T-helper 2 cell (primary cell): ENCODE data around the gene INF2.
A peak's percentile ranks its signal among the peaks of the same experiment; 100 is the strongest.

Source experiments
- DNase-seq, 5 experiments: peaks; one replicate each; pipeline versions ENCODE4 v3.0.0 to v3.0.0-alpha.2; 2012 to 2022

Gene INF2

GRCh38 chr14:104735830-104736642 is 46.6 kb downstream of the INF2 start:
- no peak for DNase-seq

DNA sequence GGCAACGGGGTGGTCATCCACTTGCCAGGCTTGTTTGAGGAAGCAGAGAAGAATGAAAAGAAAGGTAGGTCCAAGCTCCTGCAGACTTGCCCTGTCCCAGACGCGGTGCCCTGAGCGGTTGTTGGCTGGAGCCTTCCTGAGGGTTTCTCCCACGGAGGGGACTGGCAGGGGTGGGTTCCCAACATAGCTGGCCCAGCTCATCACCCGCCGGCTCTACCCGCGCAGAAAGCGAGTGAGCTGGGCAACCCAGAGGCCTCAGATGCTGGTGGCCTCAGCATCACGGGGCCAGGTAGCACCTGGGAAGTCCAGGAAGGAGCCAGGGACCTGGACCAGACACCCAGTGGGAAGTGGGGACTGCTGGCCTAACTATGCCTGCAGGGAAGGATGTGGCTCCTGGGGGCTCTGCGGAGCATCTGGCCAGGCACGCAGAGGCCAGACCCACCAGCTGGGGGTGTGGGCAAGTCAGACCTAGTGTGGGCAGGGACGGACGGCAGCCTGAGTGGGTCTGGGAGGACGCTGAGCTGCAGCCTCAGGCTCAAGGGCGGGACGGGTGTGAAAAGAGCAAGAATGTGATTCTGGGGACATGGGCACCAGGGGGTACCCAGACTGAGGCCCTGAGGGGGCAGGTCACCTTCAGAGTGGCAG is 49.1 kb downstream of the INF2 start:
- no peak for DNase-seq

DNA sequence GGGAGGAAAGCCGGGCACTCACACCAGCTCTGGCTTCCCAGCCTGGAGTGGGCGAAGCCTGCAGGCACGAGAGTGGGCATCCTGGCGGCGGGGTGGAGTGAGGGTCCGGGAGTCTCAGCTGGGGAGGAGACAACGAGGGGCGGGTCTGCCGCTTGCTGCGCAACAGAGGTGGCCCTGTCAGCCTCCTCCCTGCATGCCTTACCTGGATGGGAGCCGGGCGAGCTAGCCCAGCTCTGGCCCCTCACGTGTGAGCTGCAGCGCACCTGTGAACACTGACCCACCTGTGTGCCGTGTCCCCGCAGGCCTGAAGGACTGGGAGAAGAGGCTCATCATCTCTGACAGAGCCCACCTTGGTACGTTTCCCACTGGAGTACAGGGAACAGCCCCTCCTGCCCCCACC is 49.6 kb downstream of the INF2 start:
- no peak for DNase-seq

DNA sequence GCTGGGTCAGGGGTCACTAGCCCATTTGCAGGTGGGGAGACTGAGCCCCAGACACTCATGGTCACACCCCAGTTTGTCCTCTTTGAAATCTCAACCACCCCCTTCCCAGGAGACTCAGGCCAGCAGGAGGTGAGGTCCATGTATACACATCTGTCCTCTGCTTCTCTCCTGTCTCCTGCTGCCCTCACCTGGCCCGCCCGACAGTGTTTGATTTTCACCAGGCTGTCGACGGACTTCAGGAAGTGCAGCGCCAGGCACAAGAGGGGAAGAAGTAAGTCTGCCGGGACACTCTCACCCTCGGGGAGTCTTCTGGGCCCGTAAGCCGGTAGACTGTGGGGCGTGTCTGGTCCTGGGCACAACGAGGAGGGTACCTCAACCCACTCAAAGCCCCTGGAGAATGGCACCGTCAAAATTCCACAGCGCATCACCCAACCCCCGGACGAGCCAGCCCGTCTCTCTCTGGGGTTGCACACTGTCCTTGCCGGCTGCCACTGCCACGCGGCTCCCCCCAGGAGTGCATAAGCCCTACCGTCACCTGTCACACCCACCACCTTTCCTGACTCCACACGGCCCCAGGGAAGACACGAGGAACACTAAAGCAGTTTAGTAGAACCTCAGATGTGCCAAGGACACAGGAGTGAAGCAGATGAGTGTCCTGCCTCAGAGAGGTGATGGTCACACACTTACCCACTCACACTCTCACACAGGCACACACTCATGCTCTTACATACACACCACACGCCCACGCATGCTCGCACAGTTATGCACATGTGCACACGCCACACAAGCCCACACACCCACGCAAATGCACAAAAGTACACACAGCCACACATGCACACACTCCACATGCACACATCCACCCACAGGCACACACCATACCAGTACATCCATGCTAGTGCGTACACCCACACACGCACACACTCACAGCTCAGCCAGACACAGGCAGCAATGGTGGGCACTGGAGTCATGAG is 50.4 kb downstream of the INF2 start:
- no peak for DNase-seq

GRCh38 chr14:104741108-104741802 is 51.8 kb downstream of the INF2 start:
- no peak for DNase-seq

- no peak for DNase-seq
Measured at GRCh38 chr14:104741803-104742251, 52.4 kb downstream of the INF2 start.

DNA sequence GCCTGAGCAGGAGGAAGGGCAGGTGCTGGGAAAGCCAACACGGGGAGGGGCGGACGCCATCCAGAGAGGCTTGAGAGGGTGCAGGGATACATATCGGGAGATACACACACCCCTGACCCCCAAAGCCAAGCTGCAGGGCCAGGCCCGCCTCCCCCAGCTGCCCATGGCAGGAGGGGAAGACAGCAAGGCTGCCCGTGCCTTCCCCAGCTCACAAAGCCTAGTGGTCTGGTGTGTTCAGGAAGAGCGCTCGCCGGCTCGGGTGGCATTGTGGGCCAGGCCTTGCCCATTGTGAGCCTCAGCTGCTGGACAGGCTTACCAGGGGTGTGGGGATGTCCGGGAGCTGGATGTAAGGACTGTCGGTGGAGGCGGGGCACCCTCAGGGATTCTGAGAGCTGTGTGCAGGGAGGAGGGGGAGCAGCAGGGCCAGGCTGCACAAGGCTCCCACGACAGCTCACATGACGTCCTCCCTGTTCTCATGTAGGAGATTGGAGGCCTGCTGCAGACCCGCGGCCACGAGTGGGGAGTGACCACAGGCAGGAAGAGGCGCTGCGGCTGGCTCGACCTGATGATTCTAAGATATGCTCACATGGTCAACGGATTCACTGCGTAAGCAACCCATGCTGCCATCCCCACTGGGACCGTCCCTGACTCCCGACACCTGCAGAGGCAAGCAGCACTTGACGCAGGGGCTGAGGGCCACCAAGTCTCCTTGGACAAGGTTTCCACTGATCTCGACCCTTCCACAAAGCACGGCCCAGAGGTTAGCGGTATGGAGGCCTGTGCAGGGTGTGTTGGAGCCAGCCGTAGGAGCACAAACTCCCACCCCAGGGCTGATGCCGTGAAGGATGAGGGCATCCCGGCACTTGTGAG is 53.4 kb downstream of the INF2 start:
- no peak for DNase-seq

- DNase-seq: no peak
Measured at GRCh38 chr14:104743461-104744380, 54.3 kb downstream of the INF2 start.

- no peak for DNase-seq
Measured at GRCh38 chr14:104744484-104744883, 55.1 kb downstream of the INF2 start.

DNA sequence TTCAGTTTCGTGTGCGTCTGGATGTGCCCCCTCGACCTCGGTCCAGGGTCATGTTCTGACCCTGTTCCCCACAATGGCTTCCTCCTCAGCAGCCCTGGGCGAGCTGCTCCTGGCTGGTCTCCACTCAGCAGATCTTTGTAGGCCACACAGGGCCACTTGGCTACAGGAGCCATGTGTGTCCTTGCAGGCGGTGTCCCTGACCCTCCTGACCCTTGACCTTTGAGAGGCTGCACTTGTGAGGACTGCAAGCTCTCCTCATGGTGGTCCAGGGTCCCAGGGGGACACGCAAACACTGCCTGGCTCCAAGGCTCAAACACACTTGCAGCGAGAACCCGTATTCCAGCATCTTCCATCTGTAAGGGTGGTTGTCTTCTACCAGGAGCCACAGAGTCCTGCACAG is 56.0 kb downstream of the INF2 start:
- DNase-seq: no peak

GRCh38 chr14:104746071-104746545 is 56.7 kb downstream of the INF2 start:
- DNase-seq: peak in 1 of 5 experiments; percentile 79

DNA sequence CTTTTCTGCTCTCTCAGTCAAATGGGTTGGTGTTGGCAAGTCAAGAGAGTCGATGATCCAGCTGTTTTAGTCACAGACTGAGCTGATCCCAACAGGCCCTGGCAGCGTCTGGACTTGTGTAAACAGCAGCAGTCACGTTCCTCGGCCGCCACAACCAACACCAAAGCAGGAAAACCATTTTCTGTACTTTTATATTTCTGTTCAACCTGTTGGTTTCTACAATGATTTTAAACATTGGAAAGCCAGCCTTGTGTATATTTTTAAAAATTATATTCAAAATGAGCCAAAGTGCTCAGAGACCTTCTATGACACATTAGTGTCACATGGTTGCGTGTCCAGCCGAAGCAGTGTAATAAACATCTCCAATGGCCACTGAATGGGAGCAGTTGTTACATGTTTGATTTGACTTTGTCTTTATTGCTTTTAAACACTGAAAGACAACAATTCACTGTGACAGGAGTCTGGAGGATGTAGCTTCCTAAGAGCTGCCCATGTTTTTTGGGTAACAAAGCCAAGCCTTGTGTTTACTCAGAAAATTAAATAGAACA is 57.6 kb downstream of the INF2 start:
- DNase-seq: no peak

- no peak for DNase-seq
Measured at GRCh38 chr14:104747876-104748275, 58.5 kb downstream of the INF2 start.

- no peak for DNase-seq
Measured at GRCh38 chr14:104749111-104749649, 59.8 kb downstream of the INF2 start.

DNA sequence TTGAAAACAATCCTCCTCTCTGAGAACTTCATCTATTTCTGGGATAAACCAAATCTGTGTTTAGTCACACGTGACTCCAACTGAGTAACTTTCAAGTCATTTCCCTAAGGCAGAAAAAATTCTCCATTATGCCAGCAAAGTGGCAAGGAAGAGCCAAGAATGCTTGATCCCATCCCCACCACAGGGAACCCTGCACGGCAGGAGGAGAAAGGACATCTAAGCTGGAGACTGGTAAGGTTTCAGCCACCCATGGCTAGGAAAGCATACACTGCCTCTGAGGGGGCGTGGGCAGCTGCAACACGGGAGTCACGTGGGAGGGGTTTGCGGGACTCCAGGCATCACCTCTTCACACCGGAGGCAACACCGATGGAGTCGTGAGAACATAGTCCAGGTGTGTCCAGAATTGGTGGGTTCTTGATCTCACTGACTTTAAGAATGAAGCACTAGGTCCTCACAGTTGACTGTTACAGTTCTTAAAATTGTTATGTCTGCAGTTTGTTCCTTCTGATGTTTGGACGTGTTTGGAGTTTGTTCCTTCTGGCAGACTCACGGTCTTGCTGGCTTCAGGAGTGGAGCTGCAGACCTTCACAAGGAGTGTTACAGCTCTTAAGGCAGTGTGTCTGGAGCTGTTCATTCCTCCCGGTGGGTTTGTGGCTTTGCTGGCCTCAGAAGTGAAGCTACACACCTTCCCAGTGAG is 60.8 kb downstream of the INF2 start:
- DNase-seq: no peak

- DNase-seq: peak in 1 of 5 experiments; percentile 39
Measured at GRCh38 chr14:104750753-104751057, 61.3 kb downstream of the INF2 start.

DNA sequence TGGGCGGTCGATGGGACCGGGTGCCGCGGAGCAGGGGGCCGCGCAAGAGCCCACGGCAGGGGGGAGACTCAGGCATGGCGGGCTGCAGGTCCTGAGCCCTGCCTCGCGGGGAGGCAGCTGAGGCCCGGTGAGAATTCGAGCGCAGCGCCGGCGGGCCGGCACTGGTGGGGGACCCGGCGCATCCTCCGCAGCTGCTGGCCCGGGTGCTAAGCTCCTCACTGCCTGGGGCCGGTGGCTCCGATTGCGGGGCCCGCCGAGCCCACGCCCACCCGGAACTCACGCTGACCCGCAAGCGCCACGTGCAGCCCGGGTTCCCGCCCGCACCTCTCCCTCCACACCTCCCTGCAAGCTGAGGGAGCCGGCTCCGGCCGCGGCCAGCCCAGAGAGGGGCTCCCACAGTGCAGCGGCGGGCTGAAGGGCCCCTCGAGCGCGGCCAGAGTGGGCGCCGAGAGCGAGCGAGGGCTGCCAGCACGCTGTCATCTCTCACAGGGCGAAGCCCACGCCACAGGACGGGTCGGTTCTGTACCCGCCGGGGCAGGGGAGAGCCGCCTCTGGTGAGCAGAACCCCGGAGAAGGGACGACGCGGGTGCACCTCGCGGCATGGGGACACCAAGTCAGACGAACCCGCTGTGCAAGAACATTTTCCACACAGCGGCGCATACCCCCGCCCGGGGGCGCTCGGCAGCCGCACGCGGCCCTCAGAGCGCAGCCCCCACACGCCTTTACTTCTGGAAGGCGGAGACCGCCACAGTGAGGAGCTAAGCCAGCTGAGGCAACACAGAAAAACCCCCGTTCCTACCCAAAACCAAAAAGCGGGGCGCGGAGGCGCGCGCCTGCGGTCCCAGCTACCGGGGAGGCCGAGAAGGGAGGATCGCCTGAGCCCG is 62.4 kb downstream of the INF2 start:
- no peak for DNase-seq

DNA sequence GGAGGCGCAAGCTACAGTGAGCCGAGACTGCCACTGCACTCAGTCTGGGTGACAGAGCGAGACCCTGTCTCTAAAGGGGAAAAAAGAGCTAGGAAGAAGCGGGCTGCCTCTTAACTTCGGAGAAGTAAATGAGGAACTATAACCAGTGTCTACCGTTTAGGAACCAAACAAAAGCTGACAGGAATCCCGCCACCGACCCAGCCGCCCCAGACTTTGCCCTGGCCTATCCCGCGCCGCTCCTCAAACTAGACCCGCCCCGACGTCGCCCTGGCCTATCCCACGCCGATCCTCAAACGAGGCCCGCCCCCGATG is 63.0 kb downstream of the INF2 start:
- no peak for DNase-seq
